NCI-H82 (cell line): ENCODE measurements around the gene C1orf105.

Source experiments
- DNase-seq: peaks from one replicate; lab custom pipeline; 2025; lab: John Stamatoyannopoulos, UW

C1orf105 gene

DNA sequence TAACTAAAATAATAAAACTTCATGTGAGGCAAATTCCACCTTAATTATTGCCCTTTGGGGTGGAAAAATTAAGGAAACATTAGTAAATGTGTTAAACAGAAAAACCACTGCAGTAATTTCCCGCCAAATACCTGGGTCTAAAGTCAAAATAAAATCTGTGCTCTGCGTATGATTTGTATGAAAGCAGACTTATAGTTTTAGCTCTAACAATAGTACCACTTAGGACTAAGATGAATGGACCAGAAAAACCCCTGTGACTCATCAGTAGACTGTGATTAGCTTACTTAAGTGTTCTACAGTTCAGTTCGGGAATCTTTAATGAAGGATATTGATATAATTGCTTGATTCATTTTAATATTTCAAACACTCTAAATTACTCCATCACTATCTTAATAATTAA, 23.3 kb upstream of the C1orf105 start:
- no peak for DNase-seq

DNA sequence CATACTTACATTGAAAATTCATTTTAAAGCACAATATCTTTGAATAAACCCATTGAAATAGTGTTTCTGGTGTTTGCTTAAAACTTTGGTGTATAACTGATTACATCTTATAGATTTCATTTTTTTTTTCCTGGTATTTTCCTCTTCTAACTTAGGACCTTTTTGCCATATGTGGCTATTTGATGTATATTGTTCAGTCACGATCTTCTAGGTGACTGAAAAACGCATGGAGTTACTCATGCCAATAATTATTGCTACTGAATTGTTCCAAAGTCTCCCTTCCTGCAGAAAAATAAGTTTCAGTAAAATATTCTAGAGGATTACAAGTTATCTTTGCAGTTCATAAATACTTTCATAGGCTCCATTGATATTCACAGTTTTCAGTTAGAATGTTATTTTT, 22.9 kb upstream of the C1orf105 start:
- no peak for DNase-seq

DNA sequence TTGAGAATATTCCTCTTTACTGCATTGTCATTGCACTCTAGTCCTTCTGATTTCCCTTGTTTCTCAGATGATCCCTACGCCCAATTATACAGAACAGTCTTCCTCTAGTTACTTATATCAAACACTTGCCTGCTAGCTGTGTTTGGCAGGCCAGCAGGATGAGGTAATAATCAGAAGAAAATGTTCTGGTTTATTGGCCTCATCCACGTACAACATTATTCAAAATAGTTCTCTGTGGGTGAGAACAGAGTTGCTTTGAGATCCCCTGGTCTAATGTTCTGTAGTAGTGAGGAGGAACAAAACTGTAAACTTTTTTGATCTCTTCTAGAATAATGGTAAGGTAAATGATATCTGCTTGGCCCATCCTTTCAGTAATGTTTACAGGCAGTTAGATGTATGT, 22.3 kb upstream of the C1orf105 start:
- no peak for DNase-seq

DNA sequence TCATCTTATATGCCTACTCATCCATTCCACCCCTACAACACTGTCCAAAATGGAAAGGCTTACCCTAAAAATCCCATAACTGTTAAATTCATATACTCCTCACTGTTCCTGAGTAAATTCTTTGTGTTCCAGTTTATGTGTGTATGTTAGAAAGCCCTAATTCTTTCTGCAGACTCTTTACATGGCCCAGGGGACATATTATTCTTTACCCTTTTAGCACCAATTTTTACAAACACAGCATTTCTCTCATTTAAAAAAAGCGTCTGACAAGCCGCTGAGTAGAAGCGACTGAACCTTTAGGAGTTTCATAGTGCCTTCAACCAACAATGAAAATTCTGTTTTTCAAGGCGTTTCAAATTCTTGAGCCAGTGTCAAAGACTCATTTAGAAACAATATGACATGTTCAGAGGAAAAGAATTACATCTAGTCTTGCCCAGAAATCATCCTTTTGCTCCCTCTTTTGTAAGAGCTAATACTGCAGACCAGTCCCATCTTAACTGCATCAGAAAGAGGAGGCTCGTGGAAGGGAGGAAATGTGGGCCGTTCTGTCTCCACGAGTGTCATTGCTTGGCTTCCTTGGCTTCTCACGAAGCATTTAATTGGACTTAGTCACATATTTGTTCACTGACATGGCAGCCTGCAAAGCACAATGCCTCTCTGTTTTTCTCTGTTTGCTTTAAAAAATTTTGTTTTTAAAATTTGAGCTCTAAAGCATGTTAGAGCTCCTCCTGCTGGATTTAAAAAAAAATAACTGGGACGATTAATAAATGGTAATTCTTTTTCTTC, 21.3 kb upstream of the C1orf105 start:
- peak; percentile 12 for DNase-seq

DNA sequence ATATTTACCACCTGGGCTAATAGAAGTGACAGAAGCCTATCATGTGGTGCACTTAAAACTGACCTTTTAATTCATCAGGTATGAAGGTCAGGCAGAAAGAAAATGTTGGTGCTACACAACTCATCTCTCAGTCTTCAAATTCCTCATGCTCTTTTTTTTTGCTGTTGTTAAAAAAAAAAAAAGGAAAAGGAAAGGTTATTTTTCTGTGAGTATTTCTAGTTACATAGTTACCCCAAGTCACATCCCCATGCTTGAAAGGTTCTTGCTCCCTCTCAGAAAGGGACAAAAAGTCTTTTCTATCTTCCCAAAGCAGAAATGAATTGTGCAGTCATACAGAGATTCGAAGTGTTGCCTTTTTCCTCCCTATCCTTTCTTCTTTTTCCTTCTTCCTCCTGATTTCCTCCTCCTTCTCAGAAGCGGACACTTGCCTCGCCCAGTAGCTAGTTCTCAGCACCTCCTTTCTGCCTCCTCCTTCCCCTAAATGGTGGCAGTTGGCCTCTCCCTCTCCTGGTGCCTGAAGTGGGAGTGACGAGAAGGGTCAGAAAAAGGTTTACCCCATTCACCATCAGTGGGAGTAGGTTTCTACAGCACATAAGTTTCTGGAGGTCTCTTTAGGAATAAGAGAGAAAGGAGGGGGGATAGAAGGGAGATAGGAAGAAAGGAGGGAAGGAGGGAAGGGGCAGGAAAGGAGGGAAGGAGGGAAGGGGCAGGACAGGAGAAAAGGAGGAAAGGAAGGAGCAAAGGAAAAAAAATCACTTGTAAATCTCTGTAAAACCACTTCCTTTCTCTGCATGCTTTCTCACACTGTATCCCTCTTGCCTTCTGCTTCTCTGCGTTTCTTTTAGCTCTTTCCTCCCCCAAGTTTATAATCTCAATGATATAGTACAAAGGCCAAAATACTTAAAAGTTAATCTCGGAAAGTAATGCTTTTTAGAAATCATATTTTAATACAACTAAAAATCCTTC, 20.4 kb upstream of the C1orf105 start:
- DNase-seq: no peak

DNA sequence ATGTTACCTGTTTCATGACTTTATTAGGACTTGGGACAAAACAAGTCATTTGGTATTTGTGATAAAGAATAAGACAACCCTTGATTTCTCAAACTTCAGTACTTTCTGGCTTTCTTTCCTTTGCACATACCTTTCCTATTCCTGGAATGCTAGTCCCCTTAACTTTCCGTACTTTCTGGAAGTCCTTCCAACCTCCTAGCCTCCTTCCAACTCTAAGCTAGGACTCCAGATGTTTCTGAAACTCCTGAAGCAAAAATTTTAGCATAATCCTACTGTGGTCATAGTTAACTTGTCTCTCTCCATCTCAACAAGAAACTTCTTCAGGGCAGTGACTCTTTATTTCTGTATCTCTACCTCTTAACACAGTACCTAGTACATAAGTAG, 19.8 kb upstream of the C1orf105 start:
- no peak for DNase-seq

DNA sequence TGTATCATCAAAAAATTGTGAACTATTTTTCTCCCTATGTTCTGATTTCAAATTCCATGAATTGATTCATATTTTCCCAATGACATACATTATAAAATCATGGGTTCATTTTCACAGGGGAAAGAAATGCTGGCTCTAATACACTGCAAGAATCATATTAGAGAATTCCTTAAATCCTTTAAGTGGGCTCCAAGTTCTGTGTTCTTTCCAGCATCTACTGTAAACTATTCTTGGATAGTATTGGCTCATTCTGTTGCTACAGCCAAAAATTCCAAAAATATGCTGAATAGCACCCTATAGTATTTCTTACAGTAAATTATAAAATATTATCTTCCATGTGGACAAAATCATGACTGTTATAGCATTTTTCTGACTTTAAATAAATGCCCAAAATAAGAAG, 19.0 kb upstream of the C1orf105 start:
- no peak for DNase-seq

DNA sequence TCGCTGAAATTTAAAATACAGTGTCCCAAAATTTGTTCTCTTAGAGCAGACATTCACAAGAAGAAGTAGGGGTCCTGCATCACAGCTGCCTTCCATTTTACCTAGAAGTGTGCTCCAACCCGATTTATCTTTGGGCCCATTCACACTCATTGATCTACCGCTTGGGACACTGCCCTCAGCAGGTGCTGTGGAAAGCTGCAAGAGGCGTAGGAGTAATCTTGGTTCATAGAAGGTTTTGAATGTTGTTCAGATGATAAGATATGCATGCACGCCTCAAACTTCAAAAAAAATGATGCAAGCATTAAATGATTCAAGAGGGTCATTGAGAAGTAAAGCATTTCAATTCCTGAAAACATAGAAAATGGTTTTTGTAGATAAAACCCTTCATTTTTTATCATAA, 18.6 kb upstream of the C1orf105 start:
- peak; percentile 51 for DNase-seq

DNA sequence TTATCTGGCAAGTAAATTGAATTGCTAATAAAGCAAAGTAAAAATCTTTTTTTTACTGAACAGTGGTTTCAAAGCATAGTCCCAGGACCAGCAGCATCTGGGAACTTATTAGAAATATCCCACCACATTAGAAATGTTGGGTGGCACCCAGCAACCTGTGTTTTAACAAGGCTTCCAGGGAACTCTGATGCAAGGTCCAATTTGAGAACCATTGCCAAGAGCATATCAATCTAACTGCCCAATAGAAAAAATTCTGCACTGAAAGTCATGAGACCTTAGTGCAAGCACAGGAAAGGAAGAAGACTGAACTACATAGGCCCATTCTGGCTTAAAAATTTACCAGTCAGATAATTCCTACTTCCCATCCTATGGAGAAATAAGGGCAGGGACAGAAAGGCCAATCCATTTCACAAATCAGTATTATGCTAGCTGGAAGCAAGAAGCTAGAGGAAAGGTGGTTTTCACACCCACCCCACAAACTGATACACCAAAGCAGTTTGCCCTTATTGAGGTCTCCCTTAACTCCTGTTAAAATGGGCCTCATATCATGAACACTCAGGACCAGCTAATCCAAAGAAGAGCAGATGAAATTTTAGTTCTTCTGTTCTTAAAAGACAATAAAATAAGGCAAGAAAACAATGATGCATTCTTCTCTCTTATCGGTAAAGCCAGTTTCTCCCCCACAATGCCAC, 17.5 kb upstream of the C1orf105 start:
- DNase-seq: no peak

DNA sequence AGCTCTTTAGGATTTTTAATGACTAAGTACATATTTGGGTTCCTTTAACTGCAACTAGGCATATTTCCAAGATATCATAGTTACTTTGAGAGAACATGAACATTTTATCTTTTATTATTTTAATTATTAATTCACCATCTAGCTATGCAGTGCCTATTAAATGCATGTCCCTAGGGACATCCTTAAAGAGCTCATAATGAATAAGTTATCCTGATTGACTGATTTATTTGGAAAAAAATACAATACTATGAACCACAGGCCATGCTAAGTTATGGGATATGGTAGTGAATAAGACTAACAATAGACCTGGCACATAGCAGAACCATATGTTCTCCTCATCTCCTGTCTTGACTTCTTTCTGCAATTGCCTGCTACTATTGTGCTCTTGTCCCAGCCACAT, 16.4 kb upstream of the C1orf105 start:
- DNase-seq: no peak

DNA sequence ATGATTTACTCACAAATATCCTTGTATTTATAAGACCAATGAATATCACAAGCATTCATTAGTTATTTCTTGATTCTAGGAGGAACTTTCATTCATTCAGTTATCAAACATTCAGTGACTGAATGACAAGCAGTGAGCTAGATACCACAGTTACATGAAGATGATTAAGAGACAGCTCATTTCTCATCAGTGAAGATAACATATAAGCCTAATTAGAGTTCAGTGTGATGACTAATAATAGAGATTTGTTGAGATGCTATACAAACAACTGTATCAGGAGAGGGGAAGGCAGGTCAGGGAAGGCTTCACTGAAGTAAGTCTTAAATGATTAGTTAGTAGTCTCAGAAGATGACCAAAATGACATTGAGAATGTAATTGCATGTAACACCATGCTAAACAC, 14.6 kb upstream of the C1orf105 start:
- no peak for DNase-seq

DNA sequence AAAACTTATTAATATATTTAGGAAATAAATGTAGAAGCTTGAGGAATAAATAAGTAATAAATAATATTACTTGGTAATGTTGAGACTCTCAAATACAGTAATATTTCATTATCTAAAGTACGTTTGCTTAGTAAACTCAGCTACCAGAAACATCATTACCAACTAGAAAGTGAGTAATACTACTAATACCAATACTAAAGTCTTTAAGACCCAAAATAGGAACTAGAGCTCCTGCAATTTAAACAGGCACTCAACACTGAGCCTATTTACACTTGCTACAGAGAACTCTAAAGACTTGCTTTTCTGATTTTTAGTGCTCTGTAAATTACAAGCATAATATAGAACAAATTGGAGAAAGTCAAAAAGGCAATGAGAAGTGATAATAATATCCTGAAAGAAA, 13.5 kb upstream of the C1orf105 start:
- DNase-seq: no peak

DNA sequence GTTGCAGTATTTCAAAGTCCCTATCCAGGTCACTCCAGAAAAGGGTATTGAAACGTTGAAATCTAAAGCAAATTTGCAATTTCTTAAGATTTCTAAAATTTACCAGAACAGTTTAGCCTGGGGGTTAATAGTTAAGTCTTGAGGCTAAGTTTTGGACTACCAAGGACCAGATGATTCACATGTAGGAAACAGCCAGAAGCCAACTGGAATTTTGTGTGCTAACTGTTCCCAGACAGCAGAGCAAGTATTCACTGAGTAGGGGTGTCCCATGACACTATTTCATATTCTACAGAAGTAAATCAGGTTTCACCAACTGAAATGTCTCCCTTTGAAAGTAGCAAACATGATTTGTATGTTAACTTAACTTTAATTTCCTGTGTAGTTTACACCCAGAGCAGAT, 11.5 kb upstream of the C1orf105 start:
- no peak for DNase-seq

DNA sequence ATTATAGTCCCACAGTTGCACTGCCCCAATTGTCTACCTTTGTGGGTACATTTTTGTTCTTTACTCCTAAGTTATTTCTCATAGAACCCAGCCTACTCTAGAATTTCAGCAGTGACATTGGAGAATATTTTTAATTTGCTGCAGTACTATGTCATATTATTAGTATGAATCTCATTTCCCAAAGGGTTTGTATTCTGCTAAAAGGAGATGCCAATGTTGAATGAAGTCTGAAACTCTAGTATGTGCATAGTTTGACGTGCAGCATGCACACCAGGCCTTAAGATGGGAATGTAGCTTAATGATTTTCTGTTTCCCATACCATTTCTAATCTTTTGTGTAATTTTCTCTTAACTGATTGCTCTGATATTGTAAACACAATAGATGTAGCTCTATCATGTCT, 10.5 kb upstream of the C1orf105 start:
- no peak for DNase-seq

DNA sequence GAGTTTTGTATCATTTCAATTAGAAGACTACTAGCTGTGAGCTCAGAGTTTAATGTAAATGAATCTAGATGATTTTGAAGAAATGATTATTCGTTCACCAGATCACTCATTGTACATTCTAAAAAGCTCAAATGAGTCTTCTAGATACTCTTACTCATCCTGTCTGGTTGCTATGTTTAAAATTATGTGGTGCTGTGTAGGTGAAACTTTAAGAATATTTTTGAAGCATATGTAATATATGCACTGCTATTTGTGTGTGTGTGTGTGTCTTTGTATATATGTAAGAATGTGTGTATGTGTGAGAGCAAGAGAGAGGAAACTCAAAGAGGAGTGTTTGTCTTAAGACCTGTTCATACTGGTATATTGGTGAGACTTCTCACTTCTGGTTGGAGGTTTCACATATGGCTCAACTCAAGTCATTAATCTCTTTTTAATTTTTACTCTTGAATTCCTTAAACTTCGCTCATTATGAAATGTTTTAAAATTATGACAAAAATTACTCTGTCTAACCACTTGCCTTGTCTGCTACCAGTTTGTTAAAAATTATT, 8.6 kb upstream of the C1orf105 start:
- DNase-seq: no peak

DNA sequence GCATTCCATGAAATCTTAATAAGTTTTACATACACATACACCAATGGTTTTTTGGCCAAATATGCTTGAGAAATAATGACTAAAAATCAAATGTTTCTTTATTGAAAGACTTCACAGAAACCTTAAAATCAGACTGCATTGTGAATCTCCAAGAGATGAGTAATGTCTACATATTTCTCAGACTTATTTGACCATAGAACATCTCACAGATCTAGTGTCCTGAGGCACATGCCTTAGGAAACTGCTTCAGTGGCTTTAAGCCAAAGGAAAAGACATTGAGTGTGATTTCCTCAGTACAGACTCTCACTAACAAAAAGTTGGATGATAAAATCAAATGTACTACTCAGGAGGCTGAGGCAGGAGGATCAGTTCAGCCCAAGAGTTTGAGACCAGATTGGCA, 6.2 kb upstream of the C1orf105 start:
- no peak for DNase-seq

DNA sequence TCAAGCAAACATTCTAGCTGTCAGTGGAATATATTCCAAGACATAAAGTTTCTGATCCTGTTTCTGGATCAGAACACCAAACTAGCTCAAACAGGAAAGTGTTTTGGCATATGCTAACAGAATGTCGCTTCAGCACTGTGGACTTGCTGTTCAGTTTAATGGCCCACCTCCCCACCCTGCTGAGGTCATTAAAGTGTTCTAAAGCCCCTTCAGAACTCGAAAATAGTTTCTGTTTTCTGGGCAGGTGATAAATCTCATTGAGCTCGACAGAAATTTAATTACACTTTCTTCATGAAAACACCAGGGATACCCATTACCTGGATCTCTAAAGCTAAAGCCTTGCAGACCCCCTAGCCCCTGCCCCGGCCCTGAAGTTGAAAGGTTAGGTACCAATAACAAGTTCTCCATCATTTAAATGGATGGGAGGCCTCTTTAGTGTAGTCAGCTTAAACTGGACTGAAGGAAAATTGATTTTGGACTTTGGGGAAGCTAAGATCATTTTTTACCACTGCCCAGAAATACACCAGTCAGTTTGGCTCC, 3.9 kb upstream of the C1orf105 start:
- DNase-seq: no peak

DNA sequence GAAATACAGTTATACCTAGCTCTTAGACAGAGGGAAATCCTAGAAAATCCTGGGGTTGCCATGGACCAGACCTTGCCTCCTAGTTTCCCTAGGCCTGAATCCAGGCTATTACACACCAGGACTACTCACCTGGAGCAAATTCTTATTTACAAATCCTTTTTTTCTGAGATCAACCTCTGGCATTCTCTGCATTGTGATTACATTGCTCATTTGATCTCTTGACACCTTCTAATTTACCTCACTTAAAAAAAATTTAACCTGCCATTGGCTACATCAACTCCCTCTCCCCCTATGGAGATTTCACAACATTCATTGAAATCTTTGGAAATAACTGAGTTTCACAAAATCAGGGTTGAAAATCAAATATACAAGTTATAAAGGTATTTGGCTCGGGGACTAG, 2.9 kb upstream of the C1orf105 start:
- DNase-seq: no peak

DNA sequence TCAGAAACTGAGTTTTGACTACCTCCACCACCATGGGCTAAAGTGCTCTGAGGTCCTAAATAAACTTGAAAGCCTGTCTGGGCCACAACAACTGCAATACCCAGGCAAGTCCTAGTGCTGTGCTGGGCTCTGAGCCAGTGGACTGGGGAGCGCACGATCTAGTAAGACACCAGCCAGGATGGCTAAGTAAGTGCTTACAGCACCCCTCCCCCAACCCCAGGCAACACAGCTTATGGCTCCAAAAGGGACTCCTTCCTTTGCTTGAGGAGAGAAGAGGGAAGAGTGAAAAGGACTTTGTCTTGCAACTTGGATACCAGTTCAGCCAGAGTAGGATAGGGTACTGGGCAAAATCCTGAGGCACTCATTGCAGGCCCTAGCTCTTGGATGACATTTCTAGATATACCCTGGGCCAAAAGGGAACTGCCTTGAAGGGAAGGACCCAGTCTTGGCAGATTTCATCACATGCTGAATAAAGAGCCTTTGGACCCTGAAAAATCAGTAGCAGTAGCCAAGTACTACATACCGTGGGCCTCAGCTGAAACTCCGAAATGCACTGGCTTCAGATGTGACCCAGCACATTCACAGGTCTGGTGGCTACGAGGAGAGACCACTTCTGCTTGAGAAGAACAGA, 1.6 kb downstream of the C1orf105 start:
- DNase-seq: no peak

DNA sequence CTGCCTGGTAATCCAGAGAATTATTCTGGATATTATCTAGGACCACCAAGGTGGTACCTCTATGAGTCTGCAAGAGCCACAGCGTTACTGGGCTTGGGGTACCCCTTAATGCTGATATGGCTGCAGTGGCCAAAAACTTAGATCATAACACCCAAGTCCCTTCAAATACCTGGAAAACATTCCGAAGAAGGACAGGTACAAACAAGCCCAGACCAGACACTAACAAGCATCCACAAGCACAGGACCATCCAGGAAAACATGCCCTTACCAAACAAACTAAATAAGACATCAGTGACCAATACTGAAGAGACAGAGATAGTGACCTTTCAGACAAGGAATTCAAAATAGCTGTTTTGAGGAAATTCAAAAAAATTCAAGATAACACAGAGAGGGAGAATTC, 2.9 kb downstream of the C1orf105 start:
- DNase-seq: no peak

DNA sequence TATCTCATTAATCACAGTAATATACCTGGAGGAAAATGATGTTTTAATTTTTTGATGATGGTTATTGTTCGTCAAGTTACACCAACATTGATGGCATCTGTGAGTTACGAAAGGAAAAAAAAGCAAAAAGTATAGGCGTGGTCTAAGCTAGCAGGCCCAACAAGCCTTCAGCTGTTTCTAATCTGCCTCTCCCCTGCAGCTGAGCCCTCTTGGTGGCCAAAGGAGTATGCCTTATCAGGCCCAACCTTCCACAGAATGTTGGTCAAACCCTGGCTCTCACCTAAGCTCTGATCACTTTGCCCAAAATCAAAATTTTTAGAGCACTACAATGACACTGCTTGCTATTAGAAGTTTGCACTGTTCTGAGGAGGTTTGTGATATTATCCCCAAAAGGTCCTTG, 4.9 kb downstream of the C1orf105 start:
- no peak for DNase-seq

DNA sequence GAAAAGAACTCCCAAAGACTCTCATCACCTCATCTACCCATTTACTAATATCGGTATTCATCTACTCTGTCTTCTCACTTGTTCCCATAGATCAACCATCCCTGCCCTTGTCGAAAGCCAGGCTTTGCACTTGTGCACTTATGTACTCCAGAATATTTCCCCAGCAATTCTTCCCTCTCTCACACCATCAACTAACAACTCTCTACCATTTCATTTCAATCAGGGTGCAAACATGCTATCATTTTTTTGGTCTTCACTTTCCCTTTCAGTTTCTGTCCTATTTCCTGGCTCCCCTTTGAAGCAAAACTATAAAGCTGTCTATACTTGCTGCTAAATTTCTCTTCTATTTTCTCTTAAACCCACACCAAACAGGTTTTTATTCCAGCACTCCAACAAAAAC, 6.7 kb downstream of the C1orf105 start:
- no peak for DNase-seq
